ENCODE measurements around the gene SPINK4. TPM values are rescaled to one million over a fixed set of nuclear protein-coding genes. Genes with fewer than 3 reads are reported as not detected.

SPINK4 gene
- total and polyA plus RNA-seq, 2 donors (not counting 1 experiment from before 2014, with no cell fraction given): not detected

- peak overlapping the region; percentile 55 for H2AFZ ChIP-seq (ENCODE audit: insufficient read depth, low read depth, low read length, poor library complexity, severe bottlenecking)
- intact Hi-C loops (cut with micrococcal nuclease): loop anchor here (5.0 to 10.0 kb wide), 3 partner anchors 40 to 642 kb away; partner anchors contain the start of gene DNAJA1
- Mint-ChIP-seq H3K27me3 (no peaks in the 10 kb centered on the region), H3K4me1 (peaks cover 34% of the 10 kb centered on the region), H3K9me3 (ENCODE audit: insufficient read depth) (no peaks in the 10 kb centered on the region), H3K4me3 (peak overlapping the region; percentile 60), H3K27ac (peak overlapping the region; percentile 91)
- no peaks in the 10 kb centered on the region for H3K27me3 ChIP-seq (replicated peaks in 1 of 4; ENCODE audit: control extremely low read depth in 1 of 4, control insufficient read depth in 3 of 4, insufficient read depth in 4 of 4, low read length in 3 of 4)
- no peaks in the 10 kb centered on the region for H3K9me3 ChIP-seq (ENCODE audit: control extremely low read depth in 1 of 3, control insufficient read depth in 2 of 3, insufficient read depth in 1 of 3, low read length in 2 of 3)
- no peaks in the 10 kb centered on the region for H4K20me1 ChIP-seq (ENCODE audit: control insufficient read depth, insufficient read depth, low read length, poor library complexity, severe bottlenecking)
- peak overlapping the region; percentile 56 for H3K4me2 ChIP-seq (replicated peaks; ENCODE audit: low read depth, low read length, poor library complexity, severe bottlenecking)
- no peak overlapping the region for H3K9ac ChIP-seq (ENCODE audit: low read length)
- WGBS (ENCODE audit: insufficient coverage): no CpG with 5 or more reads among the region's 10 CpGs
- peaks cover 21 to 31% of the 10 kb centered on the region in 2 donors for H3K4me1 ChIP-seq (ENCODE audit: control insufficient read depth in 2 of 2, insufficient read depth in 2 of 2, low read length in 2 of 2)
- ATAC-seq (ENCODE audit: low read depth): peak; percentile 75
- H3K79me2 ChIP-seq (ENCODE audit: control insufficient read depth, insufficient read depth, low read length): no peaks in the 10 kb centered on the region
- ChIA-PET CTCF (interaction anchor here (0.9 to 8.4 kb wide), 31 partner anchors 8 to 848 kb away, joined by 3 to 217 read pairs (median 8); partner anchors contain the start of genes B4GALT1, BAG1, CHMP5 and SMU1), POLR2A (interaction anchor here (0.6 to 1.7 kb wide), 9 partner anchors 24 to 200 kb away, joined by 3 to 8 read pairs (median 3); partner anchors contain the start of genes B4GALT1, NFX1 and SMU1)
- DNase-seq: peak; percentile 78
- H3K4me3 ChIP-seq (ENCODE audit: control extremely low read depth in 1 of 5, extremely low read depth in 1 of 5, insufficient read depth in 1 of 5, low read depth in 2 of 5, low read length in 4 of 5): peak overlapping the region in 1 of 5 experiments; percentile 18
- TF ChIP-seq, protein P1, sequence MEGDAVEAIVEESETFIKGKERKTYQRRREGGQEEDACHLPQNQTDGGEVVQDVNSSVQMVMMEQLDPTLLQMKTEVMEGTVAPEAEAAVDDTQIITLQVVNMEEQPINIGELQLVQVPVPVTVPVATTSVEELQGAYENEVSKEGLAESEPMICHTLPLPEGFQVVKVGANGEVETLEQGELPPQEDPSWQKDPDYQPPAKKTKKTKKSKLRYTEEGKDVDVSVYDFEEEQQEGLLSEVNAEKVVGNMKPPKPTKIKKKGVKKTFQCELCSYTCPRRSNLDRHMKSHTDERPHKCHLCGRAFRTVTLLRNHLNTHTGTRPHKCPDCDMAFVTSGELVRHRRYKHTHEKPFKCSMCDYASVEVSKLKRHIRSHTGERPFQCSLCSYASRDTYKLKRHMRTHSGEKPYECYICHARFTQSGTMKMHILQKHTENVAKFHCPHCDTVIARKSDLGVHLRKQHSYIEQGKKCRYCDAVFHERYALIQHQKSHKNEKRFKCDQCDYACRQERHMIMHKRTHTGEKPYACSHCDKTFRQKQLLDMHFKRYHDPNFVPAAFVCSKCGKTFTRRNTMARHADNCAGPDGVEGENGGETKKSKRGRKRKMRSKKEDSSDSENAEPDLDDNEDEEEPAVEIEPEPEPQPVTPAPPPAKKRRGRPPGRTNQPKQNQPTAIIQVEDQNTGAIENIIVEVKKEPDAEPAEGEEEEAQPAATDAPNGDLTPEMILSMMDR (IDR thresholded peaks at IDR 0.05): no peak
- peak overlapping the region; percentile 52 to 73 for H3K27ac ChIP-seq (ENCODE audit: low read length in 2 of 2)
- H3K36me3 ChIP-seq (replicated peaks in 1 of 2; ENCODE audit: control extremely low read depth in 1 of 2, control insufficient read depth in 1 of 2, extremely low read depth in 1 of 2, insufficient read depth in 2 of 2, low read length in 1 of 2): no peaks in the 10 kb centered on the region
Measured at GRCh38 chr9:33227008-33227398, 13.0 kb upstream of the SPINK4 start.

- H3K27me3 Mint-ChIP-seq: no peaks in the 10 kb centered on the region
- peak overlapping the region; percentile 56 for H3K4me2 ChIP-seq (replicated peaks; ENCODE audit: low read depth, low read length, poor library complexity, severe bottlenecking)
- H3K79me2 ChIP-seq (ENCODE audit: control insufficient read depth, insufficient read depth, low read length): no peaks in the 10 kb centered on the region
- H3K27ac Mint-ChIP-seq: peak overlapping the region; percentile 91
- TF ChIP-seq, protein P1 (IDR thresholded peaks at IDR 0.05): no peak
- TF ChIP-seq EZH2 (IDR thresholded peaks at IDR 0.05; ENCODE audit: borderline replicate concordance, insufficient read depth, low read depth, low read length, poor library complexity, severe bottlenecking): no peak
- peaks cover 32% of the 10 kb centered on the region for H3K4me1 Mint-ChIP-seq
- CTCF ChIA-PET: interaction anchor here (1.9 to 8.4 kb wide), 8 partner anchors 27 to 148 kb away, joined by 8 to 217 read pairs (median 18); partner anchors contain the start of genes B4GALT1 and SMU1
- WGBS (ENCODE audit: insufficient coverage): 93% methylated on average over 8 of the region's 8 CpGs
- H3K4me3 ChIP-seq (ENCODE audit: control extremely low read depth in 1 of 5, extremely low read depth in 1 of 5, insufficient read depth in 1 of 5, low read depth in 2 of 5, low read length in 4 of 5): no peak overlapping the region
- H2AFZ ChIP-seq (ENCODE audit: insufficient read depth, low read depth, low read length, poor library complexity, severe bottlenecking): peak overlapping the region; percentile 55
- no peak for ATAC-seq (ENCODE audit: low read depth)
- no peak overlapping the region for H3K4me3 Mint-ChIP-seq
- H3K9ac ChIP-seq (ENCODE audit: low read length): no peak overlapping the region
- no peak for DNase-seq
- H4K20me1 ChIP-seq (ENCODE audit: control insufficient read depth, insufficient read depth, low read length, poor library complexity, severe bottlenecking): no peaks in the 10 kb centered on the region
- no peaks in the 10 kb centered on the region for H3K36me3 ChIP-seq (replicated peaks in 1 of 2; ENCODE audit: control extremely low read depth in 1 of 2, control insufficient read depth in 1 of 2, extremely low read depth in 1 of 2, insufficient read depth in 2 of 2, low read length in 1 of 2)
- peak overlapping the region; percentile 52 to 73 for H3K27ac ChIP-seq (ENCODE audit: low read length in 2 of 2)
- intact Hi-C loops (cut with micrococcal nuclease): loop anchor here (5.0 to 10.0 kb wide), 3 partner anchors 40 to 643 kb away; partner anchors contain the start of gene DNAJA1
- POLR2A ChIA-PET: interaction anchor here (0.6 to 0.9 kb wide), 2 partner anchors 92 to 121 kb away, joined by 3 read pairs; no protein-coding TSS in a partner anchor
- no peaks in the 10 kb centered on the region for H3K9me3 Mint-ChIP-seq (ENCODE audit: insufficient read depth)
- H3K4me1 ChIP-seq (ENCODE audit: control insufficient read depth in 2 of 2, insufficient read depth in 2 of 2, low read length in 2 of 2): peaks cover 20 to 24% of the 10 kb centered on the region in 2 donors
- H3K9me3 ChIP-seq (ENCODE audit: control extremely low read depth in 1 of 3, control insufficient read depth in 2 of 3, insufficient read depth in 1 of 3, low read length in 2 of 3): no peaks in the 10 kb centered on the region
- H3K27me3 ChIP-seq (replicated peaks in 1 of 4; ENCODE audit: control extremely low read depth in 1 of 4, control insufficient read depth in 3 of 4, insufficient read depth in 4 of 4, low read length in 3 of 4): no peaks in the 10 kb centered on the region
Measured at GRCh38 chr9:33227741-33228140, 12.2 kb upstream of the SPINK4 start.
